T-helper 22 cell (primary cell): ENCODE results near the gene DNAJB12.
"Not testable (repeated sequence)": the region's sequence is repeated elsewhere in the genome, so short reads cannot be mapped to it uniquely, and the experiment has no call there.

Experiments
- DNase-seq: peaks from one replicate; pipeline ENCODE4 v3.0.0-alpha.2; 2020; ENCODE audit warnings: low read depth

The DNAJB12 gene

DNA sequence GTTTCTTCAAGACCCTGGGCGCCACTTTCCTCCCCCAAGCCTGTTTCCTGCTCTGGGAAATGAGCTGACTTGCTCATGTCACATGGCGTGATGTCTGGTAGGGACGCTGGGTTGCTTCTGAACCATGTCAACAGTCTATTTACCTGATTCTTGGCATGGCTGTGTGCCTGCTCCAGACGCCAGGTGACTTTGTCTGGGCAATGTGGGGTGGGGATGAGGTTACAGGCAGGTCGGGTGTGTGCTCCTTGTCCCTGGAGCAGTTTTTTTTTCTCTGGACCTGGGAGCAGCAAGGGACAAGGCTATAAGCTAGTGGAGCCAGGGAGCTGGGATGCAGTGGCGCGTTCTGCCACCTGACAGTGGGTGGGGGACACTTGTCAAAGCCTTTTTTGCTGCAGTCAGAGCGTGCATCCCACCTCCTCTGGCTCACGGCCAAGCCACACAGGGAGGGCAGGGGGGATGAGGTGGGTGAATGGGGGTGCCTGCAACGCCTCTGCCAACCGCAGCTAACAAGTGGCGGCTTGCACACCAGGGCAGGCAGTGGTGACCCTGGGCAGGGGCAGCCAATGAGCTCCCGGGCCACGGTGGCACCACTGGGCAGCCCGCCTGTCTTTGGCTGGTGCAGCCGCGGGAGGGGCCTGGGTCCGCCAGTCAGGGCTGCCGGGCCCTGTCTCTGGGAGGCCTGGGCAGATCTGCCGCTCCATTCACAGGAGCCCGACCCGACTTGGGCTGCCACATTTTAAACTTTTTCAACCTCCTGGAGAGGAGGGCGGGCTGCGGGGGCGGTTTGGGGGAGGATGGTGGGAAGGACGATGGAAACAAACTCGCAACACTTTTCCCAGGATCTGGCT lies 22.9 kb downstream of the DNAJB12 start:
- DNase-seq = peak; percentile 82

DNA sequence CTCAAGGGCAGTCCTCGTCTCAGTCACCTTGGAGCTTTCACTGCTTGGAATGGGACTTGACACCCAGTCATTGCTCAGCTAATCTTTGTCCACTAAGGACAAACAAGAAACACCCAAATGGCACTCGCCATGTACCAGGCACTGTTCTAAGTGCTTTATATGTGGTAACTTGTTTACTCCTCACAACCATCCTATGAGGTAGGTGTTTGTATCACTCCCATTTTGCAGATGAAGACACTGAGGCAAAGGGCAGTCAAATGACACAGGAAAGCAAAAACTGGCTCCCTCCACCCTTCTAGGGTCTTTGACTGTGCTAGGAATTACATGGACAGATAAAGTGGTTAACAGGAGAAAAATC lies 24.7 kb downstream of the DNAJB12 start:
- DNase-seq = no peak

DNA sequence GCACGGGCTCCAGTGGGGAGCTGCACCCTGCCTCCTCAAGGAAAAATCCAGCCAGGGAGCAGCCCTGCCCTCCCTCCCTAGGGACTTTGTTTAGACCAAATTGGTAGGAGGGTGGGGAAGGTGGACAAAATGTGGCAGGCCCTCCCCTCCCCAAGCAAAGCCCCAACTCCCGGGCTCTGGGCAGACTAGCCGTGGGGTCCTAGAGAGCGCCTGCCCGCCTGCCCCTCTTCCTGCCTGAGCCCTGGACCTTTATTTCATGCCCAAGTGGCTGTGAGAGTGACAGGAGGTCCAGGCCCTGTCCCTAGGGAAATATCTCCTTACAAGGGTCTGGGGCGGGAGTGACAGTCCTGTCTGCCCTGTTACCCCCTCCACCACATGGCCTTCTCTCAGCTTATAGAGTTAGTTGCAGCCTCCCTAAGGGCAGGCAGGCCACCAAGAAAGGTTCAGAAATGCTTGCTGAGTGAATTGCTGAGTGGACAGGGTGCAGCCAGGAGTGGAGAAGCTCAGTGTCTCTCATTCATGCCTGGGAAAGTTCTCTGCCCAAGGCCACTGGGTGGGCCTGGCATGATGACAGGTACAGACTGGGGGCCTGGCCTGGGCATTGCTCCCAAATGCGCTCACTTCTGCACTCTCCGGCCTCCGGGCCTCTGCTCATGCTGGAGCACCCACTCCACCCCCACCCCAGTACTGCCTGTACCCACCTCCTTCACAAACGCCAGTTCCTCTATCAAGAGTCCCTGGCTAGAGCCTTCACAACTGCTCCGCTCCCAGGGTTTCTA lies 25.2 kb downstream of the DNAJB12 start:
- DNase-seq = no peak

DNA sequence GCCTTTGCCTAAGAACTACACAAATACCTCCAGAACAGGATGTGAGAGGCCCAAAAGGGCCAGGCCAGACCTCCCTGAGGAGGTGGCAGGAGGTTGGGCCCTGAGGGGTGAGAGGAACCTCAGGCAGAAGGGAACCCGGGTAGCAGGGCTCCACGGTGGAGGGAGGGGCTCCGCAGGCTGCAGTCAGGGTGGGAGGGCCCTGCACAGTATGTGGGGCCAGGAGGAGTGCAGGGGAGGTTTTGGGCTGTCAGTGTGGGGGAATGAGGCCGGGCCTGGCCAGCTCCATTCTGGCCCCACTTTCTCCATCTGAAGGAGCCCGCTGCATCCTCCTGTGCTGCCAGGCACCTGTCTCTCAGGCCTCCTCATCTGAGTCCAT lies 25.9 kb downstream of the DNAJB12 start:
- no peak for DNase-seq

DNA sequence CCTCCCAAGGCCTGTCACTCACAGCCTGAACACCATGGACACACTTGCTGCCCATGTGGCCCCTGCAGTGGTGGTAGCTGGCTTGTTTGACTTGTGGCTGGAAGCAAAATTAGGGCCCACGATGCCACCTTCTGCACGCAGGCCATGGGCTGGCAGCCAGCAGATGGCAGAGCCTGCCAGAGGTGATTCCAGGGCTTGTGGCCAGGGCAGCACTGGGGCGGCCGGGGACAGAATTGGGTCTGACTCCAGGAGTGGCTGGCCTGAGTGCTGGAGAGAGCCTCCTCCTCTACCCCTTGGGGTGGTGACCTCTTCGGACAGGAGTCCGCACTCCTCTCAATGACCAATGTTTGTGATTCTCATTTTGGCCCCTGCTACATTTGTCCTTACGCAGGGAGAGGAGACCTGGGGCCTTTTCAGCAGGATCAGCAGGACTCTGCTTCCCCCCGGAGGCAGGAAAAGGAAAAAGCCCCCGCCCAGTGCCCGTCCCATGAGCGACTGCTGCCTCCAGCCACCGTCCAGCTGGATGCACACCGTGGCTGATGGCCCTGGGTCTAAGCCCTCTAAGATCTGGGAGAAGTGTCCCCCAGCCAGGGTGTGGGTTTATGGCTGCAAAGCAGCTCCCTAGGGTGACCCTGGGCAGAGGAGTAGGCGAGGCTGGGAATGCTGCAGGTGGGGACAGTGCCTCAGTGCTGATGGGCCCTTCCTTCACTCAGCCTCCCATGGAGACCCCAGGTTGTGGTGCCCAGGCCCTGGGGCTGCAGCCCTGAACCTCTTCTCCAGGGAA lies 26.5 kb downstream of the DNAJB12 start:
- no peak for DNase-seq

DNA sequence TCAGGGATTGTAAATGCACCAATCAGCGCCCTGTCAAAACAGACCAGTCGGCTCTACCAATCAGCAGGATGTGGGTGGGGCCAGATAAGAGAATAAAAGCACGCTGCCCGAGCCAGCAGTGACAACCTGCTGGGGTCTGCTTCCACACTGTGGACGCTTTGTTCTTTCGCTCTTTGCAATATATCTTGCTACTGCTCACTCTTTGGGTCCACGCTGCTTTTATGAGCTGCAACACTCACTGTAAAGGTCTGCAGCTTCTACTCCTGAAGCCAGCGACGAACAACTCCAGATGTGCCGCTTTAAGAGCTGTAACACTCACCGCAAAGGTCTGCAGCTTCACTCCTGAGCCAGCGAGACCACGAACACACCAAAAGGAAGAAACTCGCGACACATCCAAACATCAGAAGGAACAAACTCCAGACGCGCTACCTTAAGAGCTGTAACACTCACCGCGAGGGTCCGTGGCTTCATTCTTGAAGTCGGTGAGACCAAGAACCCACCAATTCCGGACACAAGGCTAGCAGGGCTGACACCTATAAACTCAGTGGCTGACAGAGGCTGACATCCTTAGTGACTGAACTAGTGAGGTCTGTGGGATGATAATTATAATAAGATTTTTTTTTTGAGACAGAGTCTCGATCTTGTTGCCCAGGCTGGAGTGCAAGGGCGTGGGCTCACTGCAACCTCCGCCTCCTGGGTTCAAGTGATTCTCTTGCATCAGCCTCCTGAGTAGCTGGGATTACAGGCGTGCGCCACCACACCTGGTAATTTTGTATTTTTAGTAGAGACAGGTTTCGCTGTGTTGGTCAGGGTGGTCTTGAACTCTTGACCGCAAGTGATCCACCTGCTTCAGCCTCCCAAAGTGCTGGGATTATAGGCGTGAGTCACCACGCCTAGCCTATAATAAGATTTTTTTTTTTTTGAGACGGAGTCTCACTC lies 27.8 kb downstream of the DNAJB12 start:
- peak; percentile 30 for DNase-seq

DNA sequence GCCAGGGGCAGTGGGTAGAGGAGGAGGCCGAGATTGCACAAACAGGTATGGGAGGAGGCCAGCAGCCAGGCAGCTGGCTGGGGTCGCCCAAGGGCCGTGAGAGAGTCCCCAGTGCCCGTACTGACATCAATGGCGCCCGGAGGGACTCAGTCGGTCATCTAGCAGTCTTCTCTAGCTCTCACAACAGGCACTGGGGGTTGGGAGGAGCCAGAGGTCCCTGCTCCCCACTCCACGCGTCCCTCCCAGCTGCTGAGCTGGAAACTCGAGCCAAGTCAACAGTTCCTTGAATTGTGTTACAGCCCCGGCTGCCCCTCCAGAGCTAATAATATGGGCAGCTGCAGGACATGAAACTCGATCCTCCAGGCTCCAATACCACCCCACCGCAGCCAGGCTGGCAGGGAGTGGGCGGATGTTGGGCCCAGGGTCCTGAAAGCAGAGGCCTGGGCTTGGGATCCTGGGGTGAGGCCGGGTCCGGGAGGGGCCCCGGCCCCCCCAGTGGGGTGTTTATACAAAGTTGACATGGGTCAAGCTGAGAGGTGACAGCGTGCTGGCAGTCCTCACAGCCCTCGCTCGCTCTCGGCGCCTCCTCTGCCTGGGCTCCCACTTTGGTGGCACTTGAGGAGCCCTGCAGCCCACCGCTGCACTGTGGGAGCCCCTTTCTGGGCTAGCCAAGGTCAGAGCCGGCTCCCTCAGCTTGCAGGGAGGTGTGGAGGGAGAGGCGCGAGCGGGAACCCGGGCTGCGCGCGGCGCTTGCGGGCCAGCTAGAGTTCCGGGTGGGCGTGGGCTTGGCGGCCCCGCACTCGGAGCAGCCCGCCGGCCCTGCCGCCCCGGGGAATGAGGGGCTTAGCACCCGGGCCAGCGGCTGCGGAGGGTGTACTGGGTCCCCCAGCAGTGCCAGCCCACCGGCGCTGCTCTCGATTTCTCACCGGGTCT lies 29.2 kb downstream of the DNAJB12 start:
- not testable (repeated sequence) for DNase-seq

DNA sequence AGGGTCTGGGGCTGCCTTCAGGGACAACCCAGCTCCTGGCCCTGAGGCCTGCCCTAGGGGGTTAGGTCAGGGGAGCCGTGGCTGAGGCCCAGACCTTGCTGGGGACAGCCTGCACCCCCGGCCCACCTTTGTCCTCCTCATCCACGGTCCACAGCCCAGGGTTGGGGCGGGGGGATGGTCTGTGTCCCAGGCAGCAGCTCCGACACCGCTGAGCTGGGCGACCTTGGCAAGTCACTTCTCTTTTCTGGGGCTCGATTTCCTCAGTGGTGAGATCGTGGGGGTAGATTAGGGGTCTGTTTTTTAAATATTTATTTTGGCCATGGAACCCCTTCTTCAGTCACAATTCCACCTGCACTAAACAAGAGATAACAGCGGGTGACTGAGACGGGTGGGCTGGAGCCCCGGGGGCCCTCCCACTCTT lies 30.9 kb downstream of the DNAJB12 start:
- no peak for DNase-seq

DNA sequence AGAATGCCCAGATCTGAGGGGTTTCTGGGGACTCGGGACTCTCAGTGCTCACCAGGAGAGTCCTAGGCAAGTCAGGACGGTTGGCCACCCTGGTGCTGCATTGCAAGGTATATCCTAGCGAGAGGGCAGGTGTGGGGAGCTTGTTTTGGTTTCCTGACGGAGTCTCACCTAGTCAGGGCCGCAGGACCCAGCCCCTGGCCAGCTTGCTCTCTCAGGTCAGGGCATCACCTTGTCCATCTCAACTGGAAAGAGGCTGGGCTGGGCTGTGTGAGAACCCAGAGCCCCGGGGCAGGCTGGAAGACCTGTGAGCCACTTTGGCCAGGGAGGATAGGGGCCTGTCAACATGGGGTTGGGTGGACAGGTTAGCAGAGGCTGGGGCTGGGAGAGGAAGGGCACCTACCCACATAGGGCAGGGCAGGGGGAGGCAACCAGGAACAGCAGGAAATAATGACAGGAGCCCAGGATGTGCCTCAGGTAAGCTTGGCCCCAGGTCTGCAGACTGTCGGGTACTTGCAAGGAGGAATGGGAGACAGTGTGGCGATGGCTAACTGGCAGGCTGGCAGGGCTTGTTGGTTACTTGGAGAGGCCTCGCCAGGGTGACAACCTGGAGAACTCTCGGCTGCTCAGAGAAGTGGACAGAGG lies 31.5 kb downstream of the DNAJB12 start:
- no peak for DNase-seq

DNA sequence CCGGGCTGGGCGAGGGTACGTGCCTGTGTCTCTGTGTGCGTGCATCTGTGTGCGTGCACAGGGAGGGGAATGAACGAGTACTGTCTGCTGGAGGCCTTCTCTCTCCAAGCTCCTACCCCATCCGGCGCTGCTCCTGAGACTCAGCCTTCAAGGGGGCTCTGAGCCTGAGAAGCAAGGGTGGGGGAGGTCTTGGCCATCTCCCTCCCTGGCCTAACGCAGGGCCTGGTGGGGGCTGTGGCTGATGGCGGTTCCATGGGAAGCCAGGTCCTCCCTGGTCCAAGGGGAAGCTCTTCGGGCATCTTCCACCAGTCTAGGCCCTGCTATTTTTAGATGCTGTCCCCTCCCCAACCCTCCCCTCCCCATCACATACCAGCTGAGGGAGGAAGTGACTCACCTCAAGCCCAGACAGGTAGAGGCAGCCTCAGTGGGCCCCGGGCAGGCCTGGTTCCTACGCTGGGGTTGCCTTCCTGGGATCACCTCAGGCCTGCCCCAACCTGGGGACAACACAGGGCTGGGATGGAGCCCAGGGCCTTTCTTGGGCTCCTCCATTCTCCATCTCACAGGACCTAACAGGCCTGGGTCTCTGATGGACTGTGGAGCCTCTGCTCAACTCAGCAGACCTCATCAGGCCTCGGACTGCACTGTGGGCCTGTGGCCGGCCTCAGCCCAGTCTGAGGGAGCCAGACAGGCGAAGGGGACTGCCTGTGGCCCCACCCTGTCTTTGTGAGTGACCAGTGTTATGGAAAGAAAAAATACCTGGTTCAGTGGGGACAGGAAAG lies 32.2 kb downstream of the DNAJB12 start:
- DNase-seq = peak; percentile 62

DNA sequence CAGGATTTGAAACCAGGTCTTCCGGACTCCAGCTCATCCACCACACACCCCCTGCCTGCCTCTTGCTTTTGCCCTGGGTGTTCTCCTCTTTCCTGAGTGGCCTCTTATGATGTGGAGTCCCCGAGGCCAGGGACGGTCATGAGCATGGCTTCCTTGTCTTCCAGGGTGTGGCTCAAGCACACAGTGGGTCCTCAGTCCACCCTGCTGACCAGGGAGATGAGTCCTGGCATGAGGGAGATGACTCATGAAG lies 32.8 kb downstream of the DNAJB12 start:
- no peak for DNase-seq

DNA sequence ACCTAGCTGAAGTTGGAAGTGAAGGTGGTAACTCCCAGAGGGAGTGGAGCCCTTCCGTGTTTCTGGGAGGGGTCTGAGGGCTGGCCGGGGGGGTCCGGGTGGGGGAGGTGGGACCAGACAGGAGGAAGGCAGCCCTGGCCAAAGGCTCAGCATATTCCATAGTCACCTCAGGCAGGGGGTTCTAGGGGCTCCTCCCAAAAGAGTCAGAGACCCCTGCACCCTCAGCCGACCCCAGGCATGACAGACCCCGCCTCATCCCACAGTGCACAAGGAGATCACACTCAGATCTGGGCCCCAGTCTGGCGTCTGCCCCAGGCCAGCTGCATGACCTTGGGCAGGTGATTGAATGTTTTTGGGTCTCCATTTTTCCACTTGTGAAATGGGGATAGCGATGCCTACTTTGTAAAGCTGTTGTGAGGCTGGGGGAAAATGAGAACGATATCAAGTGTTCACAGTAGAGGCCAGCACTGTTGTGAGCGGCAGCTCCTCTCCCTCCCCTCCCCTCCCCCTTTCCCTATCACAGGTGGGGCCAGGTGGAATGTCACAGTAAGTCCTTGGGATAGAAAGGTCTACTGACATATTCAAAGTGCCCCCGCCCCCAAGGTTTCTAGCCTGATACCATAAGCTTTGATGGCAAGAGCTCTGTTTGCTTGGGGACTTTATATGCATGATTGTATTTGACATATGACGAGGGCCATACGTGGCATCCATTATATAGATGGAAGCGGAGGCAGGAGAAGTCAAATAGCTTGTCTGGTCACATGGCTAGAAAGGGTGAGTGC lies 33.3 kb downstream of the DNAJB12 start:
- no peak for DNase-seq

DNA sequence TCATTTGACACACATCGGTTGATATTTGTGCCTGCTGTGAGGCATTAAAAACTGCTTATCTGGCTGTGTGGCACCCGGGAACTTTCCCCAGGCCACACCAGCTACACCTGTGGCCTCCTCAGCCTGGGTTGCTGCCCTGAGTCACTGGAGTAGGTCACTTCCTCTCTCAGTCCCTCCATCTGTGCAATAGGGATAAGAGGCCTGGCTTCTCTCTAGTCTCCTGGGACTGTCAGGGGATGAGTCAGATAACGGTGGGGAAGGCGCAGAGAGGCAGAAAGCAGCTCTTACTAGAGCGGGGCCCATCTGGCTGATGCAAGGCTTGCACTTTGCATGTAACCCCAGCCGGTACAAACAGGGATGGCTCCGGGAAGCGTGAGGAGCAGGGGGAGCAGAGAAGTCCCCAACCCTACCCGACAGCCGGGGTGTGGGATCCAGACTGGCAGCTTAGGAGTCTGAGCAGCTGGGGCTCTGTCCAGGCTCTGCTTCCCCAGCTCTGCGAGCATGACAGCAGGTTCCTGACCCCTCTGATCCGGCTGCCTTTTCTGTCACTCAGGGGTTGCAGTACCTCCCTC lies 34.0 kb downstream of the DNAJB12 start:
- peak; percentile 72 for DNase-seq

DNA sequence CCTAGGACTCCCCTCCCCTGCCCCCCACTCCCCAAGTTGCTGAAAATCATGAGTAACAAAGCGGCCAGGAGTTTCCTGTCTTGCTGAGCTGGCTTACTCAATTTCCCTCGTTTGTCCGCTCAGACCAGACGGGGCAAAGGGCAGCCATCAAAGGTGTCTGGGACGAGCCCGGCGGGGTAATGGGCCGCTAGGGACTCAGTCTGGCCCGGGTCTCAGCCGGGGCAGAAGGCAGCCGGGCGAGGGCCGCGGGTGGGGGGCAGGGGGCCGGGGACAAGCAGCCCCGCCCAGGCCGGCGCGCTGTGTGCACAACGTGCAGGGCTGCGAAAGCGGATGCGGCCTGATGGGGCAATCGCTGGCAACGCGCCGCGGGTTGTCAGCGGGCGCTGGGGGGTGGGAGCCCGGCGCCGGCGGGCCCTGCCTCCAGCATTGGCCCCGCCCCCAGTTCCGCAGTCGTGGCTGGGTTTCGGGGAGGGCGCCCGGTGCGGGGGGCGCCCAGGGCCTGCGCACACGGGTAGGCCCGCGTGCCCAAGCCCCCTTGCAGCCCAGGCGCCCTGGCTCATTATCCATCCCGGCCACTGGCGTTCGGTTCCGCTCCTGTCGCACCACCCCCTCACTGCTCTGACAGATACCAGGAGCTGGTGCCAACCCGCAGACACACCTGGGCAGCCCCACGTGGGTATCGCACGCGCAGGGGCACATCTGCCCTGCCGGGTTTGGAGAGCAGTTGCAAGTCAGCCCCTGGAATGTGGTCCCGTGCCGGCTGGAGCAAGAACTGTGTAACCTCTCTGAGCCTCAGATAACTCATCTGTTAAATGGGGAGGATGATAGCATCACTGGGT lies 35.1 kb downstream of the DNAJB12 start:
- peak; percentile 77 for DNase-seq

DNA sequence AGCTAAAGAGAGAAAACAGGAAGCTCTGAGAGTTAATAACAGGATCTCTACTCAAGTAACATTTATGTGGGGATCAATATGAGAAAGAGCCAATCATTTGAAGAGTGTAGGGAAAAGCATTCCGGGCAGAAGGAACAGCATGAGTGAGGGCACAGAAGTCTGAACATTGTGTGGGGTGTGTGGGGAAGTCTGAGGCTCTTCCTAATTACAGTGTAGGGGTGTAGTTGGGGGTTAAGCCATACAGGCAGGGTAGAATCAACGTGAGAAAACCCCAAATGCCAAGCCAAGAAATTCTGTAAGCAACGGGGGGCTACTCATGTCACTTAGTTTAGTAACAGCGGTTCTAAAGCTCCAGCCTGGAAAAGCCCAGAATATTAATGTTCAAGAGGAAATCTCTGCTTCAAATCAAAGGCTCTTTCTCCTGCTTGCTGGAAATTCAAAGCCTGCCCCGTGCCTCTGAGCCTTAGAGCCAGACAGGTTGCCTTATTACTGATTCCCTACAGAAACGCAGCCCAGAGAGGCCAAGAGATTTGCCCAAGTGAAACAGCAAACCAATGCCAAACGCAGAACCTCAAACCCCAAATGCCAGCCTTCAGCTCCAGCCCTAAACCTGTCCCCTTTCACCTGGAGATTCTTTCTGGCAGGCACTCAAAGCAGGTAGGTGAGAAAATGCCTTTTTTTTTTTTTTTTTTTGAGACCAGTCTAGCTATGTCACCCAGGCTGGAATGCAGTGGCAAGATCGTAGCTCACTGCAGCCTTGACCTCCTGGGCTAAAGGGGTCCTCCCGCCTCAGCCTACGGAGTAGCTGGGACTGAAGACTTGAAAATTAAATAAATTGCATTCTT lies 36.1 kb downstream of the DNAJB12 start:
- DNase-seq = no peak

DNA sequence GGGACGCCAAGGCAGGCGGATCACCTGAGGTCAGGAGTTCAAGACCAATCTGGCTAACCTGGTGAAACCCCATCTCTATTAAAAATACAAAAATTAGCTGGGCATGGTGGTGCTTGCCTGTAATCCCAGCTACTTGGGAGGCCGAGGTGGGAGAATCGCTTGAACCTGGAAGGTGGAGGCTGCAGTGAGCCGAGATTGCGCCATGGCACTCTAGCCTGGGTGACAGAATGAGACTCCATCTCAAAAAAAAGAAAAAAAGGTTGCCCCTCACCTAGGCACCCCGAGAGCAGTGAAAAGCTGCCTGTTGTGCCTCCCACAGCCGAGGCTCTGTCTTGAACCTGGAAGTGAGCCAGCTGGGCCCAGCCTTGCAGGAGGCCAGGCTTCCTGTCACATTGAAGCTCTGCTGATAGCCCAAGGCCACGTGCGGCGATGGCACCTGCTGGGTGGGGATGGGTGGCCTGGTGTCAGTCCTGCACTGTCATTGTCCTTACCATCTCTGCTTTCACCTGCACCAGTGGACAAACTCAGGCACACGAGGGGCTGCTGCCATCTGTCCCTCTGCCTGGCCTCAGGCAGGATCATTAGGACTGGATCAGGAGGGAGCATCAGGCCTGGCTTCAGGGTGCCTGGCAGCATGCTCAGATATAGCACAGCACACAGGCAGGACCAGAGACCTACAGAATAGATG lies 37.8 kb downstream of the DNAJB12 start:
- no peak for DNase-seq
